GM20431 (cell line): ENCODE measurements around the gene LYPD3.
"Not testable (repeated sequence)": the region's sequence is repeated elsewhere in the genome, so short reads cannot be mapped to it uniquely, and the experiment has no call there.

Source experiments
- in situ Hi-C: fragments of 300-500 bp; cut with MseI, MboI; formaldehyde crosslinking; loops from one replicate; pipeline ENCODE4 v1.15.0; 2020; ENCODE audit warnings: low sequenced_read_pairs; ENCODE audit not compliant: unreplicated experiment

Gene LYPD3

GRCh38 chr19:43463381-43464133 is 1.9 kb downstream of the LYPD3 start:
- in situ Hi-C loops, result no loop called here

- in situ Hi-C loops, result no loop called here
Observed at GRCh38 chr19:43462785-43463380, 2.5 kb downstream of the LYPD3 start.

- in situ Hi-C loops, result no loop called here
Observed at GRCh38 chr19:43462383-43462782, 3.0 kb downstream of the LYPD3 start.

- in situ Hi-C loops, result no loop called here
Observed at GRCh38 chr19:43461303-43461702, 4.1 kb downstream of the LYPD3 start.

GRCh38 chr19:43460362-43461016 is 4.9 kb downstream of the LYPD3 start:
- in situ Hi-C loops, result no loop called here

- in situ Hi-C loops, result no loop called here
Observed at GRCh38 chr19:43457809-43458208, 7.6 kb downstream of the LYPD3 start.

- in situ Hi-C loops, result no loop called here
Observed at GRCh38 chr19:43455321-43456113, 9.9 kb downstream of the LYPD3 start.

GRCh38 chr19:43454031-43454430 is 11.4 kb downstream of the LYPD3 start:
- in situ Hi-C loops, result no loop called here

- in situ Hi-C loops, result no loop called here
Observed at GRCh38 chr19:43452582-43452981, 12.8 kb downstream of the LYPD3 start.

GRCh38 chr19:43450545-43450997 is 14.8 kb downstream of the LYPD3 start:
- in situ Hi-C loops, result no loop called here

GRCh38 chr19:43447655-43448054 is 17.8 kb downstream of the LYPD3 start:
- in situ Hi-C loops, result loop anchor here (5.0 kb wide), 1 partner anchor 75 kb away; no protein-coding TSS in a partner anchor

- in situ Hi-C loops, result loop anchor here (5.0 kb wide), 1 partner anchor 75 kb away; no protein-coding TSS in a partner anchor
Observed at GRCh38 chr19:43446746-43447489, 18.5 kb downstream of the LYPD3 start.

- in situ Hi-C loops, result loop anchor here (5.0 kb wide), 1 partner anchor 77 kb away; no protein-coding TSS in a partner anchor
Observed at GRCh38 chr19:43445426-43445825, 20.0 kb downstream of the LYPD3 start.

GRCh38 chr19:43444531-43445287 is 20.7 kb downstream of the LYPD3 start:
- in situ Hi-C loops, result loop anchor here (5.0 kb wide), 1 partner anchor 78 kb away; no protein-coding TSS in a partner anchor

- in situ Hi-C loops, result not testable (repeated sequence)
Observed at GRCh38 chr19:43444091-43444490, 21.3 kb downstream of the LYPD3 start.

- in situ Hi-C loops, result no loop called here
Observed at GRCh38 chr19:43441716-43442115, 23.7 kb downstream of the LYPD3 start.

GRCh38 chr19:43439709-43440063 is 25.7 kb downstream of the LYPD3 start:
- in situ Hi-C loops, result no loop called here

- in situ Hi-C loops, result no loop called here
Observed at GRCh38 chr19:43439032-43439708, 26.2 kb downstream of the LYPD3 start.
